K562 (cell line): Measurements from ENCODE around the gene DGCR2. TPM values are rescaled to one million over a fixed set of nuclear protein-coding genes. Genes with fewer than 3 reads are reported as not detected.

Source experiments
- CBX2 ChIP-seq: fragments of 200-600 bp; sonication (generic); IDR thresholded peaks from one replicate; pipeline ENCODE4 v1.6.1; 2012; ENCODE audit warnings: mild to moderate bottlenecking, low read length, inconsistent platforms; ENCODE audit not compliant: insufficient read depth, poor library complexity, severe bottlenecking
- E2F4 ChIP-seq: sonication (generic); formaldehyde crosslinking; IDR thresholded peaks from 2 replicates; pipeline ENCODE4 v1.8.0; 2022; ENCODE audit warnings: mild to moderate bottlenecking, low read depth, missing genetic modification reagents
- ETV5 ChIP-seq: sonication (generic); formaldehyde crosslinking; IDR thresholded peaks from 2 replicates; pipeline ENCODE4 v1.4.0; 2020; ENCODE audit warnings: low read depth, mild to moderate bottlenecking, missing genetic modification reagents
- FOXK1 ChIP-seq: sonication (generic); formaldehyde crosslinking; IDR thresholded peaks from 2 replicates; pipeline ENCODE4 v1.8.0; 2022; ENCODE audit warnings: missing genetic modification reagents, mild to moderate bottlenecking, borderline replicate concordance
- IRF9 ChIP-seq: fragments of 450-650 bp; IDR thresholded peaks from 2 replicates; pipeline ENCODE4 v1.6.1; 2016; ENCODE audit warnings: missing biosample characterization, missing genetic modification characterization
- NCOR1 ChIP-seq: fragments of 450-650 bp; IDR thresholded peaks from 2 replicates; pipeline ENCODE4 v1.6.1; 2016; ENCODE audit warnings: mild to moderate bottlenecking, moderate library complexity
- NR4A1 ChIP-seq, 2 experiments: fragments of 250-450 bp in 1 of 2; fragments of 450-650 bp in 1 of 2; sonication (Bioruptor Pico) in 1 of 2; IDR thresholded peaks; 2 replicates each; pipeline versions ENCODE4 v1.4.0 to v1.6.1; 2016 to 2020; ENCODE audit warnings: mild to moderate bottlenecking in 2 of 2, missing compliant biosample characterization in 1 of 2, missing genetic modification characterization in 1 of 2, moderate library complexity in 1 of 2
- PATZ1 ChIP-seq: fragments of 250-450 bp; sonication (Bioruptor Pico); IDR thresholded peaks from 2 replicates; pipeline ENCODE4 v1.5.0; 2020; ENCODE audit warnings: mild to moderate bottlenecking, borderline replicate concordance
- RB1 ChIP-seq: fragments of 450-650 bp; IDR thresholded peaks from 2 replicates; pipeline ENCODE4 v1.6.1; 2017; ENCODE audit warnings: low read depth, mild to moderate bottlenecking
- RBBP5 ChIP-seq: fragments of 200-600 bp; sonication (generic); IDR thresholded peaks from 2 replicates; pipeline ENCODE4 v1.6.1; 2012; ENCODE audit warnings: borderline replicate concordance, mild to moderate bottlenecking, low read length, control low read depth, inconsistent platforms; ENCODE audit not compliant: insufficient read depth, poor library complexity, severe bottlenecking
- RBFOX2 ChIP-seq: fragments of 200-400 bp; formaldehyde crosslinking; IDR thresholded peaks from 2 replicates; pipeline ENCODE4 v1.6.1; 2017; ENCODE audit warnings: low read depth, mild to moderate bottlenecking, low read length, moderate library complexity
- TFAP4 ChIP-seq: sonication (generic); formaldehyde crosslinking; IDR thresholded peaks from 2 replicates; pipeline ENCODE4 v1.8.0; 2022; ENCODE audit warnings: missing genetic modification reagents, mild to moderate bottlenecking, moderate library complexity, borderline replicate concordance
- TGIF2 ChIP-seq: sonication (generic); formaldehyde crosslinking; IDR thresholded peaks from 2 replicates; pipeline ENCODE4 v1.8.1; 2022; ENCODE audit warnings: mild to moderate bottlenecking, missing genetic modification reagents, moderate library complexity
- ZBTB12 ChIP-seq: fragments of 250-450 bp; sonication (Bioruptor Pico); IDR thresholded peaks from 2 replicates; pipeline ENCODE4 v1.4.0; 2020
- ZHX1 ChIP-seq: fragments of 150-350 bp; conservative IDR thresholded peaks from 2 replicates; pipeline ENCODE4 v1.6.1; 2014; ENCODE audit warnings: low read length
- ZNF124 ChIP-seq: sonication (generic); formaldehyde crosslinking; IDR thresholded peaks from 2 replicates; pipeline ENCODE4 v1.8.1; 2022; ENCODE audit warnings: missing genetic modification reagents
- polyA plus RNA-seq, 8 experiments: library from polyadenylated mRNA; depleted of rRNA in 4 of 8; stranded (reverse) in 5 of 8; unstranded in 3 of 8; fragments of >200 nt; fragmentation: Nextera tagmentation in 2 of 8; fragmentation: Illumina TruSeq in 1 of 8; extraction: Ambion mirVana in 2 of 8; extraction: Trizol in 1 of 8; gene quantifications; 2 replicates each; pipeline versions ENCODE4 v1.2.1 to v1.2.3, GENCODE V29; 2011 to 2014; ENCODE audit warnings: inconsistent platforms in 1 of 8, missing spikeins in 1 of 8
- total RNA-seq, 7 experiments: library from RNA; depleted of rRNA in 6 of 7; stranded (reverse); fragments of >200 nt in 6 of 7; fragmentation: Illumina TruSeq in 2 of 7; extraction: Trizol in 2 of 7; gene quantifications; 2 replicates each; pipeline versions ENCODE4 v1.2.1 to v1.2.3, GENCODE V29; 2011 to 2021; ENCODE audit warnings: low replicate concordance in 1 of 7

DGCR2 gene
- total and polyA plus RNA-seq, 9 of the 15 experiments (the other 6 are each of a cell fraction or from before 2014, with no cell fraction given), result 0.69 to 101 (median 56.4) TPM

- no peak for TF ChIP-seq NCOR1
- no peak for TF ChIP-seq ZHX1
- no peak for TF ChIP-seq CBX2
- no peak for TF ChIP-seq RBFOX2
- TF ChIP-seq PATZ1 (CRISPR knock-in tag), result no peak
- no peak for TF ChIP-seq E2F4 (CRISPR knock-in tag)
- no peak for TF ChIP-seq TFAP4
- TF ChIP-seq ZBTB12, result no peak
- TF ChIP-seq NR4A1 (CRISPR knock-in tag; IDR thresholded peaks at IDR 0.05), result no peak
- no peak for TF ChIP-seq NR4A1 (tag; IDR thresholded peaks at IDR 0.05)
- no peak for TF ChIP-seq FOXK1
- TF ChIP-seq TGIF2 (CRISPR knock-in tag), result no peak
- TF ChIP-seq IRF9 (tag), result no peak
- no peak for TF ChIP-seq ETV5
- no peak for TF ChIP-seq RBBP5
- no peak; the same call in 1 of the 2 replicates for TF ChIP-seq RB1
- TF ChIP-seq ZNF124, result no peak
Measured at GRCh38 chr22:19122752-19123492, 710 bp upstream of the DGCR2 start (continued).
